SU-DHL-6 (cell line): ENCODE results near the gene TMEM52B.
"Not testable (repeated sequence)": the region's sequence is repeated elsewhere in the genome, so short reads cannot be mapped to it uniquely, and the experiment has no call there.

ENCODE experiments used
- CTCF ChIP-seq: fragments of 200-600 bp; sonication (generic); IDR thresholded peaks from one replicate; pipeline ENCODE4 v1.5.1; 2017; ENCODE audit warnings: antibody characterized with exemption, mild to moderate bottlenecking, low read length, moderate library complexity; ENCODE audit not compliant: insufficient read depth, poor library complexity, severe bottlenecking
- EZH2phosphoT487 ChIP-seq: fragments of 200-600 bp; sonication (generic), shearing (Covaris generic); conservative IDR thresholded peaks from 2 replicates; pipeline ENCODE4 v1.6.1; 2018; ENCODE audit warnings: mild to moderate bottlenecking, antibody characterized with exemption, low read length, moderate library complexity, mixed read lengths

GRCh38 chr12:10204495-10204894 is 25.7 kb downstream of the TMEM52B start:
- not testable (repeated sequence) for TF ChIP-seq CTCF, EZH2phosphoT487
